Gastroesophageal sphincter (tissue), 4 donors: ENCODE data around the gene C1orf21. TPM values are rescaled to one million over a fixed set of nuclear protein-coding genes. Genes with fewer than 3 reads are reported as not detected.
A peak's percentile ranks its signal among the peaks of the same experiment; 100 is the strongest.

Experiments
- ATAC-seq: fragments of 150-250 bp; one replicate; pipeline ENCODE4 v1.9.1; 2016; ENCODE audit warnings: mild to moderate bottlenecking, moderate library complexity
- H3K27ac ChIP-seq, 4 donors: fragments of 200-600 bp; sonication (generic) in 3 of 4; 1 replicate in 3 of 4; 2 replicates in 1 of 4; pipeline ENCODE4 v1.5.1; 2016 to 2019
- H3K27me3 ChIP-seq: fragments of 200-600 bp; sonication (generic); one replicate; pipeline ENCODE4 v1.5.1; 2019
- H3K36me3 ChIP-seq, 2 donors: fragments of 200-600 bp; sonication (generic); one replicate each; pipeline ENCODE4 v1.5.1; 2019; ENCODE audit warnings: control low read depth in 1 of 2
- H3K4me1 ChIP-seq, 3 donors: fragments of 200-600 bp; sonication (generic); 1 replicate in 2 of 3; 2 replicates in 1 of 3; pipeline ENCODE4 v1.5.1; 2016 to 2019; ENCODE audit warnings: control low read depth in 2 of 3
- H3K4me3 ChIP-seq, 2 donors: fragments of 200-600 bp; sonication (generic); one replicate each; pipeline ENCODE4 v1.5.1; 2019; ENCODE audit warnings: mild to moderate bottlenecking in 1 of 2, moderate library complexity in 1 of 2
- H3K9me3 ChIP-seq, 3 donors: fragments of 200-600 bp; sonication (generic); one replicate each; pipeline ENCODE4 v1.5.1; 2017 to 2019; ENCODE audit warnings: control low read depth in 2 of 3
- EP300 ChIP-seq: sonication (generic); formaldehyde crosslinking; IDR thresholded peaks from one replicate; pipeline ENCODE4 v1.6.1; 2017; ENCODE audit warnings: antibody characterized with exemption, mild to moderate bottlenecking
- POLR2A ChIP-seq, 2 donors: fragments of 450-650 bp; IDR thresholded peaks; one replicate each; pipeline ENCODE4 v1.6.1; 2017; ENCODE audit warnings: antibody characterized with exemption in 2 of 2, mild to moderate bottlenecking in 2 of 2, moderate library complexity in 1 of 2
- POLR2AphosphoS5 ChIP-seq: sonication (generic); formaldehyde crosslinking; IDR thresholded peaks from one replicate; pipeline ENCODE4 v1.6.1; 2017; ENCODE audit warnings: antibody characterized with exemption
- WGBS, 2 donors: methylation state at CpG; one replicate each; pipeline ENCODE4 v1.1.5; 2018; ENCODE audit warnings: low coverage in 1 of 2; 5-methylcytosine and 5-hydroxymethylcytosine counted together
- total RNA-seq, 4 donors: library from RNA; depleted of rRNA; stranded (reverse); fragments of >200 nt; gene quantifications; one replicate each; pipeline ENCODE4 v1.1.0, GENCODE V29; 2016
- TF ChIP-seq, protein P1 (sequence below), 4 experiments: fragments of 200-600 bp in 2 of 4; fragments of 450-650 bp in 2 of 4; sonication (generic) in 1 of 4; IDR thresholded peaks; one replicate each; pipeline ENCODE4 v1.5.1; 2017 to 2019; ENCODE audit warnings: antibody characterized with exemption in 4 of 4, mild to moderate bottlenecking in 2 of 4, moderate library complexity in 2 of 4

The C1orf21 gene
- total RNA-seq, 4 donors from 2014 or later: 81.4 to 167 (median 121) TPM

DNA sequence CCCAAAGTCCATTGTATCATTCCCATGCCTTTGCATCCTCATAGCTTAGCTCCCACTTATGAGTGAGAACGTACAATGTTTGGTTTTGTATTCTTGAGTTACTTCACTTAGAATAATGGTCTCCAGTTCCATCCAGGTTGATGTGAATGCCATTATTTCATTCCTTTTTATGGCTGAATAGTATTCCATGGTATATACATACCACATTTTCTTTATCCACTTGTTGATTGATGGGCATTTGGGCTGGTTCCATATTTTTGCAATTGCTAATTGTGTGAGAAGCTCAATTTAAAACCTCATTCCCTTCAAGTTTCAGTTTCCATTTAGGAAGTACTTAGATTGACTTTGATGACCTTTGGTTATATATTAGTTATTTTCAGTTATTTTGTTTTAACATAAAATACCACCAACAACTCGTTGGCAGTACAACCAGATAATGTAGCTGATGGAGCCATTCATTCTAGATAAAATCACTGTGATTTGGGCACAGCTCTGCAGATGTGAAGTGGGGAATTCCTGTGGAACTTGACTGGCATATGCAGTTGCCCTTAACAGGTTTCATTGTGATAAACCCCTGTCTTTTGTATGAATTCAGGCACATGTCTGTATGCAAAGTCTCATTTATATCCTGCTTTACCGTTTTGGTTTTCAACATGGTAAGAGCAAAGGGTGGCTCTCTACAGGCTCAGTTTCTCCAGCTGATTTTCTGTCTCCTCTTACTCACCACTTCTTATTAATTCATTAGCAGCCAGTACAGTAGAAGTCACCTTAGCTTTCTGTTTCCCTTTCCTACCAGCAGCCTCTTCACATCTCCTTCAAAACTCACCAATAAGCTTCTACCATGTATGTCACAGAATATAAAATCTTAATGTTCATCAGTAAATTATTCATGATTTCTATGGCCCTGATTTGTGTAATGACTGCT, 170.9 kb downstream of the C1orf21 start:
- H3K9me3 ChIP-seq: no peaks in the 10 kb centered on the region
- H3K36me3 ChIP-seq: no peaks in the 10 kb centered on the region
- H3K27ac ChIP-seq: no peak overlapping the region
- H3K4me3 ChIP-seq: no peak overlapping the region
- TF ChIP-seq POLR2AphosphoS5 (no peak), POLR2A (IDR thresholded peaks at IDR 0.05) (no peak), EP300 (no peak)
- TF ChIP-seq, protein P1, sequence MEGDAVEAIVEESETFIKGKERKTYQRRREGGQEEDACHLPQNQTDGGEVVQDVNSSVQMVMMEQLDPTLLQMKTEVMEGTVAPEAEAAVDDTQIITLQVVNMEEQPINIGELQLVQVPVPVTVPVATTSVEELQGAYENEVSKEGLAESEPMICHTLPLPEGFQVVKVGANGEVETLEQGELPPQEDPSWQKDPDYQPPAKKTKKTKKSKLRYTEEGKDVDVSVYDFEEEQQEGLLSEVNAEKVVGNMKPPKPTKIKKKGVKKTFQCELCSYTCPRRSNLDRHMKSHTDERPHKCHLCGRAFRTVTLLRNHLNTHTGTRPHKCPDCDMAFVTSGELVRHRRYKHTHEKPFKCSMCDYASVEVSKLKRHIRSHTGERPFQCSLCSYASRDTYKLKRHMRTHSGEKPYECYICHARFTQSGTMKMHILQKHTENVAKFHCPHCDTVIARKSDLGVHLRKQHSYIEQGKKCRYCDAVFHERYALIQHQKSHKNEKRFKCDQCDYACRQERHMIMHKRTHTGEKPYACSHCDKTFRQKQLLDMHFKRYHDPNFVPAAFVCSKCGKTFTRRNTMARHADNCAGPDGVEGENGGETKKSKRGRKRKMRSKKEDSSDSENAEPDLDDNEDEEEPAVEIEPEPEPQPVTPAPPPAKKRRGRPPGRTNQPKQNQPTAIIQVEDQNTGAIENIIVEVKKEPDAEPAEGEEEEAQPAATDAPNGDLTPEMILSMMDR (IDR thresholded peaks at IDR 0.05): no peak
- no peaks in the 10 kb centered on the region for H3K27me3 ChIP-seq
- no peak for ATAC-seq
- 78 to 95% methylated on average over 2 to 3 of the region's 3 CpGs for WGBS, 2 donors
- H3K4me1 ChIP-seq: peaks cover 13 to 45% (median 15%) of the 10 kb centered on the region in 3 donors

DNA sequence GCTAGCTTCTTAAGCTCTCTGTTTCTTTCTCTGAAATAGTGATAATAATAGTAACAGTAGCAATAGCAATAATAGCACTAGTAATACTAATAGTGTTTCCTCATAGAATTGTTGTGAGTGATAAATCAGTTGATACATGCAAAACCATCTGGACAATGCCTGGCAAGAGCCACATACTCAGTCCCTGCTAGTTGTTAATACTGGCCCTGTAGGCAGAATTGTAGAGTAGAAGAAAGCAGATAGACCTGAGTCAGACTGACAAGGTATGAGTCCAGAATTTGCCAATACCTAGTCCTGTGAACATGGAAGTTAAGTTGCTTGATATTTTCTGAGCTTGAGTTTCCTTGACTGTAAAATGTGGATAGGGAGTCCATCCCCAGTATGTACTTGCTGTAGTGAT, 171.9 kb downstream of the C1orf21 start:
- ATAC-seq: no peak
- peaks cover 18 to 55% (median 21%) of the 10 kb centered on the region in 3 donors for H3K4me1 ChIP-seq
- no peaks in the 10 kb centered on the region for H3K9me3 ChIP-seq
- no peak overlapping the region for H3K4me3 ChIP-seq
- no peaks in the 10 kb centered on the region for H3K27me3 ChIP-seq
- TF ChIP-seq EP300 (no peak), POLR2AphosphoS5 (no peak), POLR2A (IDR thresholded peaks at IDR 0.05) (no peak)
- TF ChIP-seq, protein P1 (IDR thresholded peaks at IDR 0.05): no peak
- H3K27ac ChIP-seq: no peak overlapping the region
- H3K36me3 ChIP-seq: no peaks in the 10 kb centered on the region

DNA sequence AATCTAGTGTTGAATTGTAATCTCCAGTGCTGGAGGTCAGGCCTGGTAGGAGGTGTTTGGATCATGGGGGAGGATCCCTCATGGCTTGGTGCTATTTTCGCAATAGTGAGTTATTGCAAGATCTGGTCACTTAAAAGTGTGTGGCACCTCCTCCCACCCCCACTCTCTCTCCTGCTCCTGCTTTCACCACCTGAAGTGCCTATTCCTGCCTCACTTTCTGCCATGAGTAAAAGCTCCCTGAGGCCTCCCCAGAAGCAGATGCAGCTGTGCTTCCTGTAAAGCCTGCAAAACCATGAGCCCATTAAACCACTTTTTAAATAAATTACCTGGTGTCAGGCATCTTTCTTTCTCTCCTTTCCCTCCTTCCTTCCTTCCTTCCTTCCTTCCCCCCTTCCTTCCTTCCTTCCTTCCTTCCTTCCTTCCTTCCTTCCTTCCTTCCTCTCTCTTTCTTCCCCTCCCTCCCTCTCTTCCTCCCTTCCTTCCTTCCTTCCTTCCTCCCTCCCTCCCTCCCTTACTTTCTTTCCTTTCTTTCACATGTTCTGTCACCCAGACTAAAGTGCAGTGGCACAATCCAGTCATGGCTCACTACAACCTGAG, 172.4 kb downstream of the C1orf21 start:
- no peak overlapping the region for H3K4me3 ChIP-seq
- no peaks in the 10 kb centered on the region for H3K9me3 ChIP-seq
- H3K4me1 ChIP-seq: peaks cover 18 to 58% (median 21%) of the 10 kb centered on the region in 3 donors
- H3K27ac ChIP-seq: no peak overlapping the region
- no peaks in the 10 kb centered on the region for H3K36me3 ChIP-seq
- no peaks in the 10 kb centered on the region for H3K27me3 ChIP-seq
- ATAC-seq: no peak
- no peak for TF ChIP-seq POLR2A (IDR thresholded peaks at IDR 0.05)
- TF ChIP-seq EP300: no peak
- TF ChIP-seq POLR2AphosphoS5: no peak
- TF ChIP-seq, protein P1 (IDR thresholded peaks at IDR 0.05): no peak
- 89 to 100% methylated on average over 1 of the region's 1 CpG for WGBS, 2 donors

DNA sequence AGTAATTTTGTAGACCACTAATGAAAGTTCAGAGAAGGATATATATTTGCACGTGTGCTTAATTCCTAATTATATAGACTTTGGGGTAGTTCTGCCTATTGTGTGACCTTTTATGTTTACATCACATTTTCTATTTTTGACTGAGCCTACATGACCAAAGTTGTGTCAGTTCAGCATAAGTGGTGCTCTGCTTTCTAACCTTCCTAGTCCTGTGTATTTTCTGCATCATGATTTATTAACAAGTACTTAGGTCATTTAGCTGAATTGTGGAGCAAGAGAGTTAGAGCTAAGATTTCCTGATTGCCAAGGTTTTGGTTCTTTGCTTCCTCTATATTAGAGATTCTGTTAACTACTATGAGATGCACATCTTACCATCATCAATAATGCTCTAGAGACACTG, 176.0 kb downstream of the C1orf21 start:
- 16 to 50% methylated on average over 1 of the region's 1 CpG for WGBS, 2 donors
- Histone ChIP-seq H3K9me3 (no peaks in the 10 kb centered on the region), H3K36me3 (peaks cover 0 to 10% of the 10 kb centered on the region in 2 donors), H3K4me1 (peaks cover 15 to 35% (median 17%) of the 10 kb centered on the region in 3 donors), H3K4me3 (no peak overlapping the region), H3K27me3 (no peaks in the 10 kb centered on the region), H3K27ac (peak overlapping the region; percentile 36 to 76 (median 66))
- ATAC-seq: peak; percentile 8
- TF ChIP-seq EP300 (no peak), POLR2AphosphoS5 (no peak), POLR2A (IDR thresholded peaks at IDR 0.05) (no peak)
- TF ChIP-seq, protein P1 (IDR thresholded peaks at IDR 0.05): no peak
